GM21717 (cell line): ENCODE results near the gene RBM41.

Experiments used
- ATAC-seq: cut with Tn5 transposase; IDR thresholded peaks from one replicate; pipeline ENCODE4 v1.9.1; 2021; ENCODE audit warnings: mild to moderate bottlenecking, moderate library complexity; ENCODE audit not compliant: unreplicated experiment

The RBM41 gene

DNA sequence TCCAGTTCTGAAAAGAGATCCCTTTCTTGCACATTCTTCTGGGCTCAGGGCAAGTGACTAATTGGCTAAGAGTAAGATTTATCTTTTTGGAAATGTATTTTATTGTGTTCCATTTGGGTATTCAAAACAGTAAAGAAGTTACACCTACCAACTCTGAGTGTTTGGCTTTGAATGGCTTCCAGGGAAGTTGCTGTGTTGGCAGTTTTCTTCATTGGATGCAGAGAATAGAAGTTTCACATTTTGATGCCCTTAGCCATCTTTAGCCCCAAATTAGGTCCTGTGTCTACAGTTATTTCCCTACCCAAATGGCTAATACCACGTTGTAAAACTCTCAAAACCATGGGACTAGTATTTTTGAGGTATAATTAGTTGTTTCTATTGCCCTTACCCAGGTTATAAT is 88.9 kb downstream of the RBM41 start:
- no peak for ATAC-seq

GRCh38 chrX:107025545-107025944 is 93.1 kb downstream of the RBM41 start:
- ATAC-seq: no peak

GRCh38 chrX:107014936-107015335 is 103.7 kb downstream of the RBM41 start:
- no peak for ATAC-seq
